AG10803 (cell line): ENCODE results near the gene RAET1G.
"Not testable (repeated sequence)": the region's sequence is repeated elsewhere in the genome, so short reads cannot be mapped to it uniquely, and the experiment has no call there.

Source experiments
- DNase-seq: peaks from one replicate; pipeline ENCODE4 v3.0.0; 2010; ENCODE audit warnings: low read depth
- H3K4me3 ChIP-seq: 2 replicates; pipeline ENCODE4 v1.5.1; 2011; ENCODE audit warnings: mild to moderate bottlenecking, low read length, control low read depth
- CTCF ChIP-seq: conservative IDR thresholded peaks from 2 replicates; pipeline ENCODE4 v1.5.1; 2011; ENCODE audit warnings: mild to moderate bottlenecking, low read length, control low read depth, inconsistent platforms

The RAET1G gene

GRCh38 chr6:149942461-149942829 is 19.5 kb upstream of the RAET1G start:
- TF ChIP-seq CTCF, result no peak
- DNase-seq, result no peak
- H3K4me3 ChIP-seq, result peak overlapping the region; percentile 83

- TF ChIP-seq CTCF, result 0 out of 2 replicates have a peak, but pooled peaks have one; percentile 4
- H3K4me3 ChIP-seq, result peak within 1 kb of the TSS; percentile 83
- DNase-seq, result peak; percentile 95
These were observed 18.9 kb upstream of the RAET1G start, which contains the start of gene ULBP2 for GRCh38 chr6:149941583-149942460. Gene ULBP2, plus strand, starts transcription at chr6:149942014. Its CDS starts 59 bp downstream, at chr6:149942073.

GRCh38 chr6:149940672-149940982 is 17.7 kb upstream of the RAET1G start:
- no peak for TF ChIP-seq CTCF
- DNase-seq, result no peak
- no peak overlapping the region for H3K4me3 ChIP-seq

GRCh38 chr6:149939909-149940671 is 17.2 kb upstream of the RAET1G start:
- TF ChIP-seq CTCF, result no peak
- no peak for DNase-seq
- no peak overlapping the region for H3K4me3 ChIP-seq

- no peak for DNase-seq
- no peak overlapping the region for H3K4me3 ChIP-seq
- TF ChIP-seq CTCF, result no peak
These were observed 16.4 kb upstream of the RAET1G start for GRCh38 chr6:149939356-149939648.

GRCh38 chr6:149938571-149939355 is 15.8 kb upstream of the RAET1G start:
- H3K4me3 ChIP-seq, result peak overlapping the region; percentile 58
- no peak for TF ChIP-seq CTCF
- DNase-seq, result peak; percentile 5

- peak overlapping the region; percentile 58 for H3K4me3 ChIP-seq
- not testable (repeated sequence) for DNase-seq
These were observed 15.2 kb upstream of the RAET1G start for GRCh38 chr6:149938013-149938570.
